Dendritic cell treated with granulocyte-macrophage colony-stimulating factor and Interleukin-4, amounts not matched to agents 40 ng/mL and 50 ng/mL, for 4 days (primary cell): Measurements from ENCODE around the gene PPIL6.

ENCODE experiments used
- H3K27ac Mint-ChIP-seq: one replicate; pipeline ENCODE4 v1.8.0; 2022; ENCODE audit warnings: mild to moderate bottlenecking, mixed read lengths
- H3K27me3 Mint-ChIP-seq: one replicate; pipeline ENCODE4 v1.8.0; 2022; ENCODE audit warnings: mild to moderate bottlenecking, mixed read lengths
- H3K36me3 Mint-ChIP-seq: one replicate; pipeline ENCODE4 v1.8.0; 2022; ENCODE audit warnings: low read depth, mixed read lengths
- H3K4me1 Mint-ChIP-seq: one replicate; pipeline ENCODE4 v1.8.0; 2022; ENCODE audit warnings: low read depth, mixed read lengths
- H3K4me3 Mint-ChIP-seq: one replicate; pipeline ENCODE4 v1.8.0; 2022; ENCODE audit warnings: mild to moderate bottlenecking, moderate library complexity, mixed read lengths
- H3K9me3 Mint-ChIP-seq: one replicate; pipeline ENCODE4 v1.8.0; 2022; ENCODE audit warnings: mixed read lengths
- intact Hi-C: fragments of 100-400 bp; cut with micrococcal nuclease; formaldehyde crosslinking; loops from one replicate; pipeline ENCODE4 v1.15.0; 2022

Gene PPIL6

GRCh38 chr6:109344226-109344625, 96.2 kb downstream of the PPIL6 start:
- Mint-ChIP-seq H3K9me3 (no peaks in the 10 kb centered on the region), H3K36me3 (no peaks in the 10 kb centered on the region), H3K4me3 (no peak overlapping the region), H3K27me3 (peaks cover 4% of the 10 kb centered on the region), H3K4me1 (peaks cover 45% of the 10 kb centered on the region), H3K27ac (no peak overlapping the region)
- intact Hi-C loops: no loop called here

- no peaks in the 10 kb centered on the region for H3K36me3 Mint-ChIP-seq
- H3K9me3 Mint-ChIP-seq: no peaks in the 10 kb centered on the region
- peaks cover 43% of the 10 kb centered on the region for H3K4me1 Mint-ChIP-seq
- H3K27ac Mint-ChIP-seq: no peak overlapping the region
- H3K4me3 Mint-ChIP-seq: no peak overlapping the region
- peaks cover 4% of the 10 kb centered on the region for H3K27me3 Mint-ChIP-seq
- intact Hi-C loops: no loop called here
Measured at GRCh38 chr6:109343518-109343917, 96.9 kb downstream of the PPIL6 start.

- H3K4me1 Mint-ChIP-seq: peaks cover 36% of the 10 kb centered on the region
- H3K36me3 Mint-ChIP-seq: no peaks in the 10 kb centered on the region
- H3K27me3 Mint-ChIP-seq: peaks cover 4% of the 10 kb centered on the region
- H3K4me3 Mint-ChIP-seq: no peak overlapping the region
- no peaks in the 10 kb centered on the region for H3K9me3 Mint-ChIP-seq
- no peak overlapping the region for H3K27ac Mint-ChIP-seq
- intact Hi-C loops: no loop called here
Measured at GRCh38 chr6:109342911-109343310, 97.5 kb downstream of the PPIL6 start.

- intact Hi-C loops: no loop called here
- Mint-ChIP-seq H3K27ac (no peak overlapping the region), H3K9me3 (no peaks in the 10 kb centered on the region), H3K36me3 (no peaks in the 10 kb centered on the region), H3K27me3 (peaks cover 4% of the 10 kb centered on the region), H3K4me3 (no peak overlapping the region), H3K4me1 (peaks cover 35% of the 10 kb centered on the region)
Measured at GRCh38 chr6:109342506-109342905, 97.9 kb downstream of the PPIL6 start.

GRCh38 chr6:109340811-109341210, 99.6 kb downstream of the PPIL6 start:
- peaks cover 4% of the 10 kb centered on the region for H3K27me3 Mint-ChIP-seq
- no peak overlapping the region for H3K4me3 Mint-ChIP-seq
- H3K27ac Mint-ChIP-seq: no peak overlapping the region
- intact Hi-C loops: no loop called here
- H3K36me3 Mint-ChIP-seq: no peaks in the 10 kb centered on the region
- peaks cover 38% of the 10 kb centered on the region for H3K4me1 Mint-ChIP-seq
- H3K9me3 Mint-ChIP-seq: no peaks in the 10 kb centered on the region
